Endothelial cell of umbilical vein (primary cell): ENCODE results near the gene AKAP1. TPM values are rescaled to one million over a fixed set of nuclear protein-coding genes. Genes with fewer than 3 reads are reported as not detected.

Source experiments
- BruUV-seq: library from RNA; stranded (reverse); fragments of 400-500 nt; replicated peaks from 2 replicates; lab custom pipeline; 2021; lab: Mats Ljungman, UMichigan
- CTCF ChIA-PET: fragments of 300-600, 350-600 bp; sonication (Branson Sonifier 250); formaldehyde crosslinking; loops from one replicate; lab custom pipeline; 2021; ENCODE audit warnings: antibody characterized with exemption, inconsistent platforms; lab: Charles Lee
- POLR2A ChIA-PET: fragments of 300-600, 350-600 bp; sonication (Branson Sonifier 250); formaldehyde crosslinking; loops from one replicate; lab custom pipeline; 2021; ENCODE audit warnings: antibody characterized with exemption, inconsistent platforms; lab: Charles Lee
- DNase-seq: peaks from one replicate; pipeline ENCODE4 v3.0.0-alpha.2; 2011; ENCODE audit warnings: low read depth, low spot score
- FAIRE-seq: peaks from 2 replicates; lab custom pipeline; 2011; peaks lifted over from hg19 to GRCh38; lab: Jason Lieb, UNC
- H2AFZ ChIP-seq: 2 replicates; pipeline ENCODE4 v1.6.0; 2012; ENCODE audit warnings: low read depth, low read length, control low read depth, inconsistent platforms
- H3K27ac ChIP-seq: 2 replicates; pipeline ENCODE4 v1.5.1; 2011; ENCODE audit warnings: low read depth, mild to moderate bottlenecking, control low read depth, low read length, moderate library complexity; ENCODE audit not compliant: insufficient read depth
- H3K27me3 ChIP-seq, 2 experiments: 2 replicates each; pipeline versions ENCODE4 v1.6.0 to v1.6.1; 2011; ENCODE audit warnings: low read length in 2 of 2, mixed read lengths in 1 of 2; ENCODE audit not compliant: control insufficient read depth in 2 of 2, insufficient read depth in 2 of 2
- H3K36me3 ChIP-seq, 2 experiments: 2 replicates in 1 of 2; 3 replicates in 1 of 2; pipeline ENCODE4 v1.5.1; 2011; ENCODE audit warnings: low read length in 2 of 2, mild to moderate bottlenecking in 1 of 2, moderate library complexity in 1 of 2; ENCODE audit not compliant: control insufficient read depth in 2 of 2, insufficient read depth in 2 of 2; ENCODE audit errors: extremely low read depth in 1 of 2
- H3K4me1 ChIP-seq: 3 replicates; pipeline ENCODE4 v1.5.1; 2011; ENCODE audit warnings: mild to moderate bottlenecking, low read length; ENCODE audit not compliant: control insufficient read depth, insufficient read depth; ENCODE audit errors: extremely low read depth
- H3K4me2 ChIP-seq: 2 replicates; pipeline ENCODE4 v1.6.1; 2011; ENCODE audit warnings: low read length, control low read depth, mixed read lengths; ENCODE audit not compliant: insufficient read depth
- H3K4me3 ChIP-seq, 3 experiments: fragments of 200-600 bp in 1 of 3; sonication (generic), shearing (Covaris generic) in 1 of 3; replicated peaks in 1 of 3; 2 replicates each; pipeline ENCODE4 v1.5.1; 2011 to 2016; ENCODE audit warnings: control low read depth in 3 of 3, low read length in 3 of 3, mild to moderate bottlenecking in 2 of 3, inconsistent platforms in 1 of 3, low read depth in 1 of 3, moderate library complexity in 1 of 3; ENCODE audit not compliant: insufficient read depth in 1 of 3
- H3K79me2 ChIP-seq: 2 replicates; pipeline ENCODE4 v1.6.0; 2012; ENCODE audit warnings: low read length, inconsistent platforms; ENCODE audit not compliant: control insufficient read depth, insufficient read depth
- H3K9ac ChIP-seq: replicated peaks from 2 replicates; pipeline ENCODE3; 2011; ENCODE audit warnings: low read length, control low read depth; ENCODE audit not compliant: insufficient read depth; ENCODE audit errors: extremely low read depth
- H3K9me1 ChIP-seq: replicated peaks from 3 replicates; pipeline ENCODE4 v1.6.0; 2011; ENCODE audit warnings: mild to moderate bottlenecking, low read length; ENCODE audit not compliant: control insufficient read depth, insufficient read depth; ENCODE audit errors: extremely low read depth
- H3K9me3 ChIP-seq: replicated peaks from 2 replicates; pipeline ENCODE4 v1.5.1; 2012; ENCODE audit warnings: low read length, inconsistent platforms; ENCODE audit not compliant: control insufficient read depth, insufficient read depth
- H4K20me1 ChIP-seq: replicated peaks from 2 replicates; pipeline ENCODE3; 2011; ENCODE audit warnings: mild to moderate bottlenecking, low read length; ENCODE audit not compliant: control insufficient read depth, insufficient read depth; ENCODE audit errors: extremely low read depth
- CTCF ChIP-seq, 2 donors: IDR thresholded peaks; 1 replicate in 1 of 2; 2 replicates in 1 of 2; pipeline ENCODE4 v1.5.1; 2011; ENCODE audit warnings: low read length in 2 of 2, mild to moderate bottlenecking in 2 of 2, moderate library complexity in 2 of 2, control low read depth in 1 of 2, inconsistent platforms in 1 of 2, low read depth in 1 of 2; ENCODE audit not compliant: insufficient read depth in 1 of 2; ENCODE audit errors: extremely low read depth in 1 of 2
- EZH2 ChIP-seq: IDR thresholded peaks from 2 replicates; pipeline ENCODE4 v1.6.1; 2012; ENCODE audit warnings: borderline replicate concordance, low read depth, mild to moderate bottlenecking, moderate library complexity, low read length, inconsistent platforms; ENCODE audit not compliant: severe bottlenecking
- FOS ChIP-seq: IDR thresholded peaks from 2 replicates; pipeline ENCODE4 v1.6.1; 2011; ENCODE audit warnings: mild to moderate bottlenecking, low read length, moderate library complexity, borderline replicate concordance; ENCODE audit not compliant: insufficient read depth
- GATA2 ChIP-seq: IDR thresholded peaks from 2 replicates; pipeline ENCODE4 v1.7.0; 2011; ENCODE audit warnings: low read depth, mild to moderate bottlenecking, moderate library complexity, mixed read lengths, low read length; ENCODE audit not compliant: insufficient read length, insufficient read depth
- JUN ChIP-seq: IDR thresholded peaks from 2 replicates; pipeline ENCODE4 v1.6.1; 2011; ENCODE audit warnings: borderline replicate concordance, low read depth; ENCODE audit not compliant: insufficient read length, insufficient read depth
- MYC ChIP-seq: IDR thresholded peaks from one replicate; pipeline ENCODE4 v1.6.1; 2011; ENCODE audit warnings: mild to moderate bottlenecking, low read depth, low read length
- POLR2A ChIP-seq: IDR thresholded peaks from 2 replicates; pipeline ENCODE4 v1.6.1; 2012; ENCODE audit warnings: low read depth, mild to moderate bottlenecking, control low read depth, low read length
- POLR2AphosphoS5 ChIP-seq: IDR thresholded peaks from 2 replicates; pipeline ENCODE4 v1.6.1; 2012; ENCODE audit warnings: low read depth, mild to moderate bottlenecking, control low read depth, low read length, moderate library complexity; ENCODE audit not compliant: insufficient read depth
- dilution Hi-C: fragments of 300-500 bp; cut with MboI; formaldehyde crosslinking; loops from one replicate; pipeline ENCODE4 v1.15.0; 2019; ENCODE audit warnings: low sequenced_read_pairs; ENCODE audit not compliant: extremely low pct_ligation_motif_present
- intact Hi-C: fragments of 100-400 bp; cut with micrococcal nuclease; formaldehyde crosslinking; loops from one replicate; pipeline ENCODE4 v1.10.0; 2022
- polyA plus RNA-seq, 4 experiments: library from polyadenylated mRNA; depleted of rRNA in 3 of 4; stranded (reverse) in 3 of 4; unstranded in 1 of 4; fragments of >200 nt; gene quantifications; 2 replicates each; pipeline versions ENCODE4 v1.2.1 to v1.2.3, GENCODE V29; 2011 to 2012; ENCODE audit warnings: missing spikeins in 1 of 4
- total RNA-seq: library from RNA; stranded (reverse); gene quantifications from 2 replicates; pipeline ENCODE4 v1.2.3, GENCODE V29; 2021
- TF ChIP-seq, protein P1 (sequence below): IDR thresholded peaks from 2 replicates; pipeline ENCODE4 v1.6.1; 2011; ENCODE audit not compliant: insufficient read depth, insufficient read length

The AKAP1 gene
- total and polyA plus RNA-seq, 2 donors (not counting 3 experiments of a cell fraction or from before 2014, with no cell fraction given) = 20.9 to 27.7 TPM

GRCh38 chr17:57037411-57037810, 47.6 kb upstream of the AKAP1 start:
- no peaks in the 10 kb centered on the region for H3K9me1 ChIP-seq
- DNase-seq (no peak), FAIRE-seq (no peak)
- no peak overlapping the region for H3K4me3 ChIP-seq
- H3K36me3 ChIP-seq = no peaks in the 10 kb centered on the region
- no TSS peak for BruUV-seq
- CTCF ChIA-PET = interaction anchor here (1.0 to 1.3 kb wide), 2 partner anchors 8 to 10 kb away, joined by 3 read pairs; no protein-coding TSS in a partner anchor
- no peaks in the 10 kb centered on the region for H3K9me3 ChIP-seq
- no peak overlapping the region for H3K4me2 ChIP-seq
- peaks cover 4 to 7% of the 10 kb centered on the region in 2 experiments for H3K27me3 ChIP-seq
- H3K9ac ChIP-seq = no peak overlapping the region
- dilution Hi-C loops = no loop called here
- intact Hi-C loops = no loop called here
- POLR2A ChIA-PET = no interaction called here
- no peaks in the 10 kb centered on the region for H3K79me2 ChIP-seq
- no peaks in the 10 kb centered on the region for H4K20me1 ChIP-seq
- TF ChIP-seq POLR2A (no peak), FOS (no peak), EZH2 (no peak), MYC (no peak), JUN (no peak), CTCF (IDR thresholded peaks at IDR 0.05; ENCODE audit: extremely low read depth in 1 of 2, insufficient read depth in 1 of 2, low read depth in 1 of 2, low read length in 2 of 2) (no peak), POLR2AphosphoS5 (no peak), GATA2 (no peak)
- TF ChIP-seq, protein P1, sequence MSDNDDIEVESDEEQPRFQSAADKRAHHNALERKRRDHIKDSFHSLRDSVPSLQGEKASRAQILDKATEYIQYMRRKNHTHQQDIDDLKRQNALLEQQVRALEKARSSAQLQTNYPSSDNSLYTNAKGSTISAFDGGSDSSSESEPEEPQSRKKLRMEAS = no peak
- H3K4me1 ChIP-seq = no peaks in the 10 kb centered on the region
- no peak overlapping the region for H2AFZ ChIP-seq
- no peak overlapping the region for H3K27ac ChIP-seq
